Measurements from ENCODE around the gene PPP2R5A.
"Not testable (repeated sequence)": the region's sequence is repeated elsewhere in the genome, so short reads cannot be mapped to it uniquely, and the experiment has no call there.

Gene PPP2R5A

GRCh38 chr1:212294983-212295382 lies 9.8 kb downstream of the PPP2R5A start:
- in situ Hi-C loops (cut with MboI; ENCODE audit: low sequenced_read_pairs), result no loop called here

DNA sequence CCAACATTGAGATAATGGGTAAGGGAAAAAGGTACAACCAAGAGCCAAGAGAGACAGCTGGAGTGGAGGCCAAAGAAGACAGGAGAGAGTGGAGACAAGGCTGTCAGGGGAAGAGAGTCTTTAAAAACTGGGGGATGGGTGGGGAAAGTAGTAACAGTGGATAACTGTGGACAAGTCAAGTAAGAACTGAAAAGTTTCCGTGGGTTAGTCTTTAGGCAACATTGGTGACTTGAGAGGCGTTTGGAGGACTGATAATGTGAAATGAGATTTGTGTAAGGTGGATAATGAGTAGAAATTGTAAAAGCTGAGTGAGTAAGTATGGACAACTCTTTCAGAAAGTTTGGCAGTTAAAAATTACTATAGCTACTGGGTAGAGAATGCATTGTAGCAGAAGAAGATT lies 10.4 kb downstream of the PPP2R5A start:
- in situ Hi-C loops (cut with MboI; ENCODE audit: low sequenced_read_pairs), result no loop called here

DNA sequence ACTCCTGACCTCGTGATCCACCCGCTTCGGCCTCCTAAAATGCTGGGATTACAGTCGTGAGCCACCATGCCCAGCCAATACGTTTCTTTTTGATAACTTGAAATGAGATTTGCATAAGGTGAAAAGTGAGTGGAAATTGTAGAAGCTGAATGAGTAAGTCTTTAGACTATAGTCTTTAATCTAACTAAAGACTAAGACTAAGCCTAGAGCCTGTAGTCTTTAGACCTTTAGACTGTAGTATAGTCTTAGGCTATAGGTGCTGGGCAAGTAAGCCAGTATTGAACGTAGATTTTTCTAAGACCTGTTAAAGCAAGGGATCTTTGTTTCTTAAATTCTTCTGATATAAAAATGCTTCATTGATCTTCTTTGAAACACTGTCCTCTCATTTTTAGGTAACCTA lies 12.1 kb downstream of the PPP2R5A start:
- in situ Hi-C loops (cut with MboI; ENCODE audit: low sequenced_read_pairs), result no loop called here

- in situ Hi-C loops (cut with MboI; ENCODE audit: low sequenced_read_pairs), result no loop called here
Observed at GRCh38 chr1:212301580-212301979, 16.4 kb downstream of the PPP2R5A start.

DNA sequence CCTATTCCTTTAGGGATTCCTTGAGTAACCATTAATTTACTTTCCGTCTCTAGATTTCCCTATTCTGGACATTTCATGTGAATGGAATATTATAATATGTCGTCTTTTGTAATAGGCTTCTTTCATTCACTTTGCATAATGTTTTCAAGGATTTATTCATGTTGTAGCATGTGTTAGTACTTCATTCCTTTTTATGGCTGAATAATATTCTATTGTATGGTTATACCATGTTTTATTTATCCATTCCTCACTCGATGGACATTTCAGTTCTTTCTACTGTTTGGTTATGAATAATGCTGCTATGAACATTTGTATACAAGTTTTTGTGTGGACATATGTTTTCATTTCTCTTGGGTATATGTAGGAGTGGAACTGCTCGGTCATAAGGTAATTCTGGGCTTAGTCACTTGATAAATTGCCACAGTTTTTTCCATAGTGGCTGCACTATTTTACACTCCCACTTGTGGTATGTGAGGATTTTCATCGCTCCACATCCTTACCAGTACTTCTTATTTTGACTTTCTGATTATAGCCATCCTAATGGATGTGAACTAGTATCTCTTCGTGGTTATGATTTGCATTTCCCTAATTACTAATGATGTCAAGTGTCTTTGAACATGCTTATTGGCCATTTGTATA lies 17.7 kb downstream of the PPP2R5A start:
- in situ Hi-C loops (cut with MboI; ENCODE audit: low sequenced_read_pairs), result no loop called here

GRCh38 chr1:212305342-212305741 lies 20.1 kb downstream of the PPP2R5A start:
- in situ Hi-C loops (cut with MboI; ENCODE audit: low sequenced_read_pairs), result no loop called here

DNA sequence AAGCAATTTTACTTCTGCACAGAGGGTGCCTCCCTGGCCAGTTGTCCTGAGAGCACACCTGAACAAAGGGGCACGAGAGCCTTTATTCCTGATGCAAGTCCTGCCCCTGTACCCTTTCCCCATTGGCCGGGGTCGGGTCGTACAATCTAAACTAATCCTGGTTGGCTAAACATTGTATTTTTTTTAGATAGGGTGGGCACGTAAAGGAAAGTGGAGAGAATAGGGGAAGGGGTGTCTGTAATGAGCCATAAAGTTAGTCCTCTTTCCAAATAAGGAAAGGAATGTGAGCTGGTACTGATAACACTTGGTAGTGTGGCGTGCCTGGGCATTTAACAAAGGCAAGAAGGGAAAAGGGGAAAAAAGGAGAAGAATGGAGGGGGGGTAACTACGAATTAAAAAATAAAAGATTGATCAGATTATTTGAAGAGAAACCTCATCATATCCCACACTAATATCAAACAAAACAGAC lies 20.8 kb downstream of the PPP2R5A start:
- in situ Hi-C loops (cut with MboI; ENCODE audit: low sequenced_read_pairs), result not testable (repeated sequence)

DNA sequence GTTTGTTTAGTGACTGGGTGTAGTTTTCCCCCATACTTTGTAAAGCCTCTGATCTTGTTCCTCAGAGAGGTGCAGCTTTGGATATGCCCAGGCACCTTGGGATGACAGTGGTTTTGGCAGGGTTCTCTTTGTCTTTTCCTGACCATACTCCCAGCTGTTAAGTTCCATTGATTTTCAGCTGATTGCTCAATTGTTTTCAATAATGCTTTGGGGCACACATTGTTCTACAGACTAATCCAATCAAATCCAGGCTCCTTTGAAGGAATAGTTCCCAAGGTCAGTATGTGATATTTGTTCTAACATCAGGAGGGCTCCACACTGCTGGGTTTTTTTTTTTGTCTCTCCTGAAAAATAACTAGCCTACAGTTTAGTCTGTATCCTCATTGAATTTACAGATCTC lies 24.8 kb downstream of the PPP2R5A start:
- in situ Hi-C loops (cut with MboI; ENCODE audit: low sequenced_read_pairs), result no loop called here

- in situ Hi-C loops (cut with MboI; ENCODE audit: low sequenced_read_pairs), result no loop called here
Observed at GRCh38 chr1:212310383-212310782, 25.2 kb downstream of the PPP2R5A start.

DNA sequence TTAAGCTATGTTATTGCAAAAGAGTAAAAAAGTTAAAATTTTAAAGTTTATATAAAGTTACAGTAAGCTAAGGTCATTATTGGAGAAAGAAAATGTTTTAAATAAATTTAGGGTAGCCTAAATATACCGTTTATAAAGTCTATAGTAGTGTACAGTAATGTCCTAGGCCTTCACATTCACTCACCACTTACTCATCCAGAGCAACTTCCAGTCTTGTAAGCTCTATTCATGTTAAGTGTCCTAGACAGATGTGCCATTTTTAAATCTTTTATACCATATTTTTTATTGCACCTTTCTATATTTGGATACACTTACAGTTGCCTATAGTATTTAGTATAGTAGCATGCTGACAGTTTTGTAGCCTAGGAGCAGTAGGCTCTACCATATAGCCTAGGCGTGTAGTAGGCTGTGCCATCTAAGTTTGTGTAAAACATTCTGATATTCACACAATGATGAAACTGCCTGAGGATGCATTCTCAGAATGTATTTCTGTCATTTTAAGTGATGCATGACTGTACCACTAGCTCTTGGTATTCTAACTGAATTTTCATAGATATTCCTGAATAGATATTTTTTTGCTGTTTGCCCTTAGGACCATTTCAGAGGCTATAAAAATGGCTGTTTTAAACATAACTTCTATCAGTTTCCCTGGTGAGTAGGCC lies 26.8 kb downstream of the PPP2R5A start:
- in situ Hi-C loops (cut with MboI; ENCODE audit: low sequenced_read_pairs), result no loop called here

DNA sequence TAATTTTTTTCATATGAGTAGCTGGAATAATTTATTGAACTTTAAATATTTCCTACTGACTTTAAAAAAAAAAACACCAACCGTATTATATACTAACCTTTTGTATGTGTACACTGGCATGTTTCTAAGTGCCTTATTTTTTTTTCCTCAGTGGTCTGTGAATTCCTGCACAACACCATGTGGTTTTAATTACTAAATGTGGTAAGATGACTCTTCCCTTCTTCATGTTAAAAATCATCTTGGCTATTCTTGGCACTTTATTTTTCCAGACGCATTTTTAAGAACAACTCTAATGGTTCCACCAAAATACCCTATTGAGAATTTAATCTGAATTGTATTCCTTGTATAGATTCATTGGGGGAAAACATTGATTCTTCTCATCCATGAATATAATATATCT lies 28.4 kb downstream of the PPP2R5A start:
- in situ Hi-C loops (cut with MboI; ENCODE audit: low sequenced_read_pairs), result no loop called here

DNA sequence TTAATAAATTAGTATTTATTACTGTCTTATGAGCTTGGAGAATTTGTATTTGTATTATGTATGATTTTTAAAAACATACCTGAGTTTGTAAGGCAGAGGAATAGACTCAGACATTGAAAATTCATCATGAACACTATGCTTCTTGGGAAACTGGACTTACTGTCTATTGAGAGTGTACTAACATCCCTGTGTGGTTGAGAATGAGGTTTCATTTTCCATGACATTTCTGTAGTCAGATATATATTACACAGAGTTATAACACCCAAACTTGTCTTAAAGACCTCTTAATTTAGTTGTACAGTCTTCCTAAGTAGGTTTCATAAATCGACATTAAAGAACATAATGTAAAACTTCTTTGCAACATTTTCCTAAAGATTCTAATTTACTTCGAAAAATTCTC lies 30.0 kb downstream of the PPP2R5A start:
- in situ Hi-C loops (cut with MboI; ENCODE audit: low sequenced_read_pairs), result no loop called here

- in situ Hi-C loops (cut with MboI; ENCODE audit: low sequenced_read_pairs), result no loop called here
Observed at GRCh38 chr1:212315907-212316306, 30.7 kb downstream of the PPP2R5A start.

DNA sequence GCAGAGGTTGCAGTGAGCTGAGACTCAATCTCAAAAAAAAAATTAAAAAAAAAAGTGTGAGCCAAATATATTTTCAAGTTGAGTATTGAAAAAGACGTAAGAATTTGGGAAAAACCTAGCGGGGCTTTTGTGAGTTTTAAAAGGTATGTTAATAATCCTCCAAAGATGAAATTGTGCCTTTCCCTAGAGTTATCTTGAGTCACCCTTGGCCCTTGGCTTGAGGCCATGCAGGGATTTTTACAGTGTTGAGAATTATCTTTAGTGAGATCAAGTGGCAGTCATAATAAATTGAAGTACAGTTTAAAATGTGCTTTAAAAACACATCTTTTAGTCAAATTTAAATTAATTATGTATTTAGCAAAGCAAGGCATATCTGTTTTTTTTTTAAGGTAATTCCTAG lies 32.7 kb downstream of the PPP2R5A start:
- in situ Hi-C loops (cut with MboI; ENCODE audit: low sequenced_read_pairs), result no loop called here

DNA sequence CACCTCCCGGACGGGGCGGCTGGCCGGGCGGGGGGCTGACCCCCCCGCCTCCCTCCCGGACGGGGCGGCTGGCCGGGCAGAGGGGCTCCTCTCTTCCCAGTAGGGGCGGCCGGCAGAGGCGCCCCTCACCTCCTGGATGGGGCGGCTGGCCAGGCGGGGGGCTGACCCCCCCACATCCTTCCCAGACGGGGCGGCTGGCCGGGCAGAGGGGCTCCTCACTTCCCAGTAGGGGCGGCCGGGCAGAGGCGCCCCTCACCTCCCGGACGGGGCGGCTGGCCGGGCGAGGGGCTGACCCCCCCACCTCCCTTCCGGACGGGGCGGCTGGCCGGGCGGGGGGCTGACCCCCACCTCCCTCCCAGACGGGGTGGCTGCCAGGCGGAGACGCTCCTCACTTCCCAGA lies 35.8 kb downstream of the PPP2R5A start:
- in situ Hi-C loops (cut with MboI; ENCODE audit: low sequenced_read_pairs), result not testable (repeated sequence)

GRCh38 chr1:212323066-212323465 lies 37.9 kb downstream of the PPP2R5A start:
- in situ Hi-C loops (cut with MboI; ENCODE audit: low sequenced_read_pairs), result no loop called here

- in situ Hi-C loops (cut with MboI; ENCODE audit: low sequenced_read_pairs), result no loop called here
Observed at GRCh38 chr1:212326541-212326940, 41.3 kb downstream of the PPP2R5A start.

- in situ Hi-C loops (cut with MboI; ENCODE audit: low sequenced_read_pairs), result no loop called here
Observed at GRCh38 chr1:212328248-212328647, 43.0 kb downstream of the PPP2R5A start.

DNA sequence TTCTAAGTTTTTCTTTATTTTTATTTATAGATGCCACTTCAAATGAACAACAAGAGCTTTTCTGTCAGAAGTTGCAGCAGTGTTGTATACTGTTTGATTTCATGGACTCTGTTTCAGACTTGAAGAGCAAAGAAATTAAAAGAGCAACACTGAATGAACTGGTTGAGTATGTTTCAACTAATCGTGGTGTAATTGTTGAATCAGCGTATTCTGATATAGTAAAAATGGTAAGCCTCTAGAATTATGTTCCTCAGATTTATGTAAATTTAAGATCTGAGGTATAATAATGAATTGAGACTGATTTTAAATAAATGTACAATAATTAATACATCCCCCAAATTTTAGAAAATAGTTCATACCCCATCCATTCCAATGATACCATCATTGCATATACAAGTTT lies 43.9 kb downstream of the PPP2R5A start:
- in situ Hi-C loops (cut with MboI; ENCODE audit: low sequenced_read_pairs), result no loop called here

DNA sequence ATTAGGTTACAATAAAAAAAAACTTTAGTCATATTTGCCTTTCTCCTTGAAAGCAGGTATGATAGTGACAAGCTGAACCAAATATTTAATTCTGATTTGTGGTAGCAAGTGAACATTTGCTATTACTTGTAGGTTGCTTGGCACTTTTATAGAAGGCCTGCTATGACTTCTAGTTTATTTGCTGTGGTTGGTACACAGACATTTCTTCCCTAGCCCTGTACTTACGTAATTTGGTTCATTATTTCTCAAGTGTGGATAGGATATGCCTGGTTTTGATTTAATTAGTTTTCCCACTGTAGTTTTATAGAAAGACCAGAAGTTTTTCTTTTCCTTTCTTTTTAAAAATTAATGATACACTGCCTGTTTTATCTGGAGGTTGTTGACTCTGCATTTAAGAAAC lies 55.9 kb downstream of the PPP2R5A start:
- in situ Hi-C loops (cut with MboI; ENCODE audit: low sequenced_read_pairs), result no loop called here

DNA sequence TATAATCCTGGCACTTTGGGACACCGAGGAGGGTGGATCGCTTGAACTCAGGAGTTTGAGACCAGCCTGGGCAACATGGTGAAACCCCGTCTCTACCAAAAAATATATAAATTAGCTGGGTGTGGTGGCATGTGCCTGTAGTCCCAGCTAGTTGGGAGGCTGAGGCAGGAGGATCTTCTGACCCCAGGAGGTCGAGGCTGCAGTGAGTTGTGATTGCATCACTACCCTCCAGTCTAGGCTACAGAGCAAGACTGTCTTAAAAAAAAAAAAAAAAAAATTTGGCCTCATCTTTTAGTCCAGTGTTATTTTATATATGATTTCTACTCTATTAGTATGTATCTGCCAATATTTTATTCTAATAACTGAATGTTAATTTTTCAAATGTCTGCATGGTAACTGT lies 59.7 kb downstream of the PPP2R5A start:
- in situ Hi-C loops (cut with MboI; ENCODE audit: low sequenced_read_pairs), result no loop called here

DNA sequence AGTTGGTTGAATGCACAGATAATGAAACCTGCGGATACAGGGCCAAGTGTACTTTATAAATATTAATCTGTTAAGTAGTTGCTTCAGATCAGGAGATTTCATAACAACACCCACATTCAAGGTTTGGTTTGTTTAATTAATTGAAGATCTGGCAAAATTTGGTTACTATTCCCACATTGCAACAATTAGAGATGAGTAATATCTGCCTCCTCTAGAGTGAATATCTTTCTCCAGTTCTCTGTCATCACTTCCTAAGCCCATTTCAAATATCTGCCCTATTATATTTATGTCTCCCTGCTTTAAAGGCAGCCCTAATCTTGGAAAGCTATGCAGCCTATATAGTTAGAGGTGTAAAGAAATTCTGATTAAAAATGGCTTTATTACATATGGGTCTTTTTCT lies 61.4 kb downstream of the PPP2R5A start:
- in situ Hi-C loops (cut with MboI; ENCODE audit: low sequenced_read_pairs), result no loop called here
